K562 (cell line): ENCODE data around the gene TTC16. TPM values are rescaled to one million over a fixed set of nuclear protein-coding genes. Genes with fewer than 3 reads are reported as not detected.

Experiments used
- ARID2 ChIP-seq: fragments of 450-650 bp; IDR thresholded peaks from 2 replicates; pipeline ENCODE4 v1.6.1; 2017; ENCODE audit warnings: antibody characterized with exemption, mild to moderate bottlenecking
- CHD4 ChIP-seq: fragments of 200-600 bp; sonication (generic); IDR thresholded peaks from 3 replicates; pipeline ENCODE4 v1.6.1; 2012; ENCODE audit warnings: low read depth, mild to moderate bottlenecking, mixed read lengths, low read length, inconsistent platforms; ENCODE audit not compliant: insufficient read depth, insufficient replicate concordance, poor library complexity, severe bottlenecking
- CREBBP ChIP-seq: IDR thresholded peaks from one replicate; pipeline ENCODE4 v1.6.1; 2012; ENCODE audit warnings: low read depth, mild to moderate bottlenecking, control low read depth, inconsistent platforms, low read length
- CTBP1 ChIP-seq: fragments of 450-650 bp; IDR thresholded peaks from 2 replicates; pipeline ENCODE4 v1.6.1; 2016; ENCODE audit warnings: borderline replicate concordance
- LCOR ChIP-seq: sonication (generic); formaldehyde crosslinking; IDR thresholded peaks from 2 replicates; pipeline ENCODE4 v1.8.0; 2022; ENCODE audit warnings: mild to moderate bottlenecking, missing genetic modification reagents
- MAFG ChIP-seq: fragments of 450-650 bp; conservative IDR thresholded peaks from 2 replicates; pipeline ENCODE4 v1.6.1; 2016; ENCODE audit warnings: missing genetic modification characterization, missing compliant biosample characterization
- MAX ChIP-seq: sonication (generic); formaldehyde crosslinking; IDR thresholded peaks from 2 replicates; pipeline ENCODE4 v1.9.0; 2022; ENCODE audit warnings: mild to moderate bottlenecking, missing genetic modification reagents
- RBM17 ChIP-seq: fragments of 200-400 bp; formaldehyde crosslinking; IDR thresholded peaks from 2 replicates; pipeline ENCODE4 v1.6.1; 2017; ENCODE audit warnings: low read depth, mild to moderate bottlenecking, low read length, borderline replicate concordance
- SAFB ChIP-seq: fragments of 200-400 bp; formaldehyde crosslinking; IDR thresholded peaks from 2 replicates; pipeline ENCODE4 v1.6.1; 2017; ENCODE audit warnings: low read depth, low read length, borderline replicate concordance
- SMAD4 ChIP-seq: fragments of 250-450 bp; sonication (Bioruptor Pico); conservative IDR thresholded peaks from 2 replicates; pipeline ENCODE4 v1.8.0; 2021; ENCODE audit warnings: inconsistent platforms, mild to moderate bottlenecking, moderate library complexity
- SP1 ChIP-seq: sonication (generic); formaldehyde crosslinking; IDR thresholded peaks from 2 replicates; pipeline ENCODE4 v1.8.1; 2022; ENCODE audit warnings: mild to moderate bottlenecking, missing genetic modification reagents
- TEAD1 ChIP-seq, 2 experiments: fragments of 450-650 bp in 1 of 2; sonication (generic) in 1 of 2; formaldehyde crosslinking; IDR thresholded peaks; 2 replicates each; pipeline versions ENCODE4 v1.4.0 to v1.8.0; 2020 to 2022; ENCODE audit warnings: mild to moderate bottlenecking in 2 of 2, missing genetic modification reagents in 1 of 2
- U2AF2 ChIP-seq: fragments of 200-400 bp; formaldehyde crosslinking; optimal IDR thresholded peaks from 2 replicates; pipeline ENCODE3; 2017; ENCODE audit warnings: low read depth, mild to moderate bottlenecking, low read length
- ZBTB49 ChIP-seq: sonication (generic); formaldehyde crosslinking; IDR thresholded peaks from 2 replicates; pipeline ENCODE4 v1.8.0; 2022; ENCODE audit warnings: missing genetic modification reagents, mild to moderate bottlenecking, borderline replicate concordance
- ZNF639 ChIP-seq, 2 experiments: fragments of 200-800 bp in 1 of 2; sonication (Bioruptor generic) in 1 of 2; sonication (generic) in 1 of 2; formaldehyde crosslinking in 1 of 2; IDR thresholded peaks in 1 of 2; conservative IDR thresholded peaks in 1 of 2; 2 replicates each; pipeline versions ENCODE4 v1.5.0 to v1.6.1; 2016 to 2020; ENCODE audit warnings: missing compliant biosample characterization in 1 of 2, missing genetic modification characterization in 1 of 2, missing genetic modification reagents in 1 of 2
- polyA plus RNA-seq, 8 experiments: library from polyadenylated mRNA; depleted of rRNA in 4 of 8; stranded (reverse) in 5 of 8; unstranded in 3 of 8; fragments of >200 nt; fragmentation: Nextera tagmentation in 2 of 8; fragmentation: Illumina TruSeq in 1 of 8; extraction: Ambion mirVana in 2 of 8; extraction: Trizol in 1 of 8; gene quantifications; 2 replicates each; pipeline versions ENCODE4 v1.2.1 to v1.2.3, GENCODE V29; 2011 to 2014; ENCODE audit warnings: inconsistent platforms in 1 of 8, missing spikeins in 1 of 8
- total RNA-seq, 7 experiments: library from RNA; depleted of rRNA in 6 of 7; stranded (reverse); fragments of >200 nt in 6 of 7; fragmentation: Illumina TruSeq in 2 of 7; extraction: Trizol in 2 of 7; gene quantifications; 2 replicates each; pipeline versions ENCODE4 v1.2.1 to v1.2.3, GENCODE V29; 2011 to 2021; ENCODE audit warnings: low replicate concordance in 1 of 7
- TF ChIP-seq, protein P1 (sequence below): fragments of 250-450 bp; sonication (Bioruptor Pico); IDR thresholded peaks from 2 replicates; pipeline ENCODE4 v1.5.1; 2021; ENCODE audit warnings: mild to moderate bottlenecking
- TF ChIP-seq, protein P2 (sequence below), 2 experiments: fragments of 450-650 bp in 1 of 2; IDR thresholded peaks; 2 replicates each; pipeline ENCODE4 v1.6.1; 2011 to 2017; ENCODE audit warnings: low read depth in 2 of 2, antibody characterized with exemption in 1 of 2, borderline replicate concordance in 1 of 2, low read length in 1 of 2, mild to moderate bottlenecking in 1 of 2, mixed read lengths in 1 of 2; ENCODE audit not compliant: control insufficient read depth in 1 of 2

TTC16 gene
- total and polyA plus RNA-seq, 9 of the 15 experiments (the other 6 are each of a cell fraction or from before 2014, with no cell fraction given): 0.11 TPM; not detected in 8

DNA sequence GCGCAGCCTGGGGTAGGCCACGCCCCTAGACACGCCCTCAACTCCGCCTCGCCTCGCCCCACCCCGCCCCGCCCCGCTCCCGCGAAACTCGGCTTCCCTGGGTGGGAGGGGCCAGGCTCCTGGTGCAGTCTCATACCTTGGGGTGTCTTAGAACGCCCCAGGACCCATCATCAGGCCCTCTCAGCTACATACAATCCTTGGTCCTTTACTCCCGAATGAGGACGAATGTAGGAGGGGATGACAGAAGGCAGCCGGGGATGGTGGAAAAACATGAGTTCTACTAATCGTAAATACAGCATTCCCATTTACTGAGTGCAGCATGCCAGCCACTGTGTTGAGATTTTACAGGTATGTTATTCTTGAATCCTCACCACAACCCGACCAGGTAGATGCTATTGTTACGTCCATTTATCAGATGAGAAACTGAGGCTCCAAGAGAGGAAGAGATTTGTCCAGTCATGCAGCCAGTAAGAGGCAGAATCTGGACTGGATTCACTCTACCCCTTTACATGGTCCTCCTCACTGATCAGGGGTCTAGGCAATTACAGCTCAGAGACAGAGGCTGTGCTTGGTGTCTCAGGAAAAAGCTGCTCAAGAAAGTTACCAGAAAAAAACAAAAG is 55.8 kb downstream of the TTC16 start (continued):
- TF ChIP-seq ZBTB49 (no peak), SMAD4 (CRISPR knock-in tag) (no peak), CHD4 (no peak), MAFG (tag) (0 out of 2 replicates have a peak, but pooled peaks have one; percentile 18), MAX (CRISPR knock-in tag) (no peak), CTBP1 (0 out of 2 replicates have a peak, but pooled peaks have one; percentile 0), LCOR (CRISPR knock-in tag) (0 out of 2 replicates have a peak, but pooled peaks have one; percentile 32), SAFB (no peak), SP1 (CRISPR knock-in tag) (no peak; the same call in 1 of the 2 replicates), ZNF639 (CRISPR knock-in tag; conservative IDR thresholded peaks at IDR 0.05 in 1 of 2, IDR thresholded peaks at IDR 0.05 in 1 of 2) (no peak), U2AF2 (no peak), CREBBP (no peak), TEAD1 (CRISPR knock-in tag; IDR thresholded peaks at IDR 0.05) (peak in 1 of 2 experiments; percentile 52; a peak in 1 of 4 replicates), RBM17 (no peak), ARID2 (no peak)
- TF ChIP-seq, protein P1, sequence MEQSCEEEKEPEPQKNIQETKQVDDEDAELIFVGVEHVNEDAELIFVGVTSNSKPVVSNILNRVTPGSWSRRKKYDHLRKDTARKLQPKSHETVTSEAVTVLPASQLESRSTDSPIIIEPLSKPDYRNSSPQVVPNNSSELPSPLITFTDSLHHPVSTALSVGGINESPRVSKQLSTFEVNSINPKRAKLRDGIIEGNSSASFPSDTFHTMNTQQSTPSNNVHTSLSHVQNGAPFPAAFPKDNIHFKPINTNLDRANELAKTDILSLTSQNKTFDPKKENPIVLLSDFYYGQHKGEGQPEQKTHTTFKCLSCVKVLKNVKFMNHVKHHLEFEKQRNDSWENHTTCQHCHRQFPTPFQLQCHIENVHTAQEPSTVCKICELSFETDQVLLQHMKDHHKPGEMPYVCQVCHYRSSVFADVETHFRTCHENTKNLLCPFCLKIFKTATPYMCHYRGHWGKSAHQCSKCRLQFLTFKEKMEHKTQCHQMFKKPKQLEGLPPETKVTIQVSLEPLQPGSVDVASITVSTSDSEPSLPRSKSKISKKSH (CRISPR knock-in tag): no peak
- TF ChIP-seq, protein P2, sequence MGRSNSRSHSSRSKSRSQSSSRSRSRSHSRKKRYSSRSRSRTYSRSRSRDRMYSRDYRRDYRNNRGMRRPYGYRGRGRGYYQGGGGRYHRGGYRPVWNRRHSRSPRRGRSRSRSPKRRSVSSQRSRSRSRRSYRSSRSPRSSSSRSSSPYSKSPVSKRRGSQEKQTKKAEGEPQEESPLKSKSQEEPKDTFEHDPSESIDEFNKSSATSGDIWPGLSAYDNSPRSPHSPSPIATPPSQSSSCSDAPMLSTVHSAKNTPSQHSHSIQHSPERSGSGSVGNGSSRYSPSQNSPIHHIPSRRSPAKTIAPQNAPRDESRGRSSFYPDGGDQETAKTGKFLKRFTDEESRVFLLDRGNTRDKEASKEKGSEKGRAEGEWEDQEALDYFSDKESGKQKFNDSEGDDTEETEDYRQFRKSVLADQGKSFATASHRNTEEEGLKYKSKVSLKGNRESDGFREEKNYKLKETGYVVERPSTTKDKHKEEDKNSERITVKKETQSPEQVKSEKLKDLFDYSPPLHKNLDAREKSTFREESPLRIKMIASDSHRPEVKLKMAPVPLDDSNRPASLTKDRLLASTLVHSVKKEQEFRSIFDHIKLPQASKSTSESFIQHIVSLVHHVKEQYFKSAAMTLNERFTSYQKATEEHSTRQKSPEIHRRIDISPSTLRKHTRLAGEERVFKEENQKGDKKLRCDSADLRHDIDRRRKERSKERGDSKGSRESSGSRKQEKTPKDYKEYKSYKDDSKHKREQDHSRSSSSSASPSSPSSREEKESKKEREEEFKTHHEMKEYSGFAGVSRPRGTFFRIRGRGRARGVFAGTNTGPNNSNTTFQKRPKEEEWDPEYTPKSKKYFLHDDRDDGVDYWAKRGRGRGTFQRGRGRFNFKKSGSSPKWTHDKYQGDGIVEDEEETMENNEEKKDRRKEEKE (IDR thresholded peaks at IDR 0.05; ENCODE audit: borderline replicate concordance in 1 of 2, control insufficient read depth in 1 of 2, low read depth in 2 of 2, low read length in 1 of 2): no peak
